Measurements from ENCODE around the gene MAP4K2. TPM values are rescaled to one million over a fixed set of nuclear protein-coding genes. Genes with fewer than 3 reads are reported as not detected.

Gene MAP4K2
- total RNA-seq, 1 experiment from 2014 or later, result 24.7 TPM

- no peak within 1 kb of the TSS for H2BK120ac ChIP-seq (ENCODE audit: low read depth, low read length, poor library complexity, severe bottlenecking)
- no peak within 1 kb of the TSS for H3K18ac ChIP-seq (ENCODE audit: insufficient read length, low read depth, low read length)
- H3K23ac ChIP-seq (ENCODE audit: insufficient read length, low read depth, low read length), result no peak within 1 kb of the TSS
- no peak within 1 kb of the TSS for H3K56ac ChIP-seq (ENCODE audit: insufficient read length, low read depth, low read length)
- H3K4ac ChIP-seq (ENCODE audit: low read depth, low read length), result no peak within 1 kb of the TSS
- H4K5ac ChIP-seq (ENCODE audit: insufficient read length, low read depth, low read length), result no peak within 1 kb of the TSS
- peaks cover 2% of the 10 kb centered on the region for H3K27me3 Mint-ChIP-seq (ENCODE audit: low read depth)
- no peaks in the 10 kb centered on the region for H3K9me3 ChIP-seq (ENCODE audit: control insufficient read depth, low read depth, low read length)
- no peaks in the 10 kb centered on the region for H3K79me1 ChIP-seq (ENCODE audit: insufficient read depth, low read depth, low read length, poor library complexity, severe bottlenecking)
- H2BK15ac ChIP-seq (ENCODE audit: low read depth, low read length), result no peak within 1 kb of the TSS
- WGBS (ENCODE audit: extremely low coverage, insufficient read length, low lambda C conversion rate), result no CpG with 5 or more reads among the region's 96 CpGs
- no peak within 1 kb of the TSS for H3K27ac ChIP-seq (ENCODE audit: insufficient read length, low read depth, low read length)
- no peak within 1 kb of the TSS for H2BK20ac ChIP-seq (ENCODE audit: low read depth, low read length, poor library complexity, severe bottlenecking)
- peaks cover 0 to 5% (median 2%) of the 10 kb centered on the region in 3 experiments; a peak in 5 of 7 replicates for H3K36me3 Mint-ChIP-seq (ENCODE audit: insufficient read depth in 1 of 3, low read depth in 3 of 3)
- H3K27me3 ChIP-seq (ENCODE audit: insufficient read depth, low read length), result no peaks in the 10 kb centered on the region
- peak within 1 kb of the TSS; percentile 84; the same call in 1 of the 2 replicates for H3K14ac ChIP-seq (ENCODE audit: insufficient read depth, low read length)
- H2AK5ac ChIP-seq (ENCODE audit: insufficient read length, low read length), result no peak within 1 kb of the TSS
- peak within 1 kb of the TSS; percentile 80 to 89 for H3K4me3 Mint-ChIP-seq
- H3K27ac Mint-ChIP-seq, result peak within 1 kb of the TSS in 2 of 3 experiments; percentile 53 to 94; a peak in 4 of 7 replicates
- H4K91ac ChIP-seq (ENCODE audit: insufficient read length, low read depth, low read length), result no peak within 1 kb of the TSS
- no peak within 1 kb of the TSS for H2BK5ac ChIP-seq (ENCODE audit: insufficient read length, low read length)
- peaks cover 30 to 43% of the 10 kb centered on the region in 2 experiments for H3K4me1 Mint-ChIP-seq
- H2AFZ ChIP-seq (ENCODE audit: low read length), result no peak within 1 kb of the TSS
- peak; percentile 91 for DNase-seq
- H2BK12ac ChIP-seq (ENCODE audit: insufficient read length, low read depth, low read length), result no peak within 1 kb of the TSS
- H3K23me2 ChIP-seq (ENCODE audit: insufficient read length, low read depth, low read length, poor library complexity, severe bottlenecking), result peaks cover 6% of the 10 kb centered on the region
- H3K79me2 ChIP-seq (ENCODE audit: insufficient read depth, low read length), result no peaks in the 10 kb centered on the region
- no peaks in the 10 kb centered on the region for H4K20me1 ChIP-seq (ENCODE audit: control insufficient read depth, insufficient read depth, insufficient read length)
- H3K9ac ChIP-seq (ENCODE audit: extremely low read depth, insufficient read length, low read length), result no peak within 1 kb of the TSS
- H4K8ac ChIP-seq (replicated peaks; ENCODE audit: insufficient read length, low read depth, low read length), result no peak within 1 kb of the TSS
- peak; percentile 41; the same call in 2 of the 3 replicates for TF ChIP-seq CTCF (conservative IDR thresholded peaks at IDR 0.05)
- H3K9me3 Mint-ChIP-seq, result no peaks in the 10 kb centered on the region; a peak in 2 of 5 replicates
- peak within 1 kb of the TSS; percentile 61 for H3K4me2 ChIP-seq (ENCODE audit: insufficient read depth, insufficient read length, low read length)
- H3K4me1 ChIP-seq (ENCODE audit: insufficient read depth, low read length), result no peaks in the 10 kb centered on the region
- H3T11ph ChIP-seq (ENCODE audit: low read length), result no peak within 1 kb of the TSS
These were observed 41.5 kb upstream of the MAP4K2 start, which contains the start of gene CDC42BPG for GRCh38 chr11:64844330-64845128. Gene CDC42BPG (minus strand): TSS chr11:64844653. CDS start chr11:64844569, 84 bp downstream.

Data from H9 (cell line).